GM12878 (cell line): ENCODE measurements around the gene NAA38. TPM values are rescaled to one million over a fixed set of nuclear protein-coding genes. Genes with fewer than 3 reads are reported as not detected.

Experiments used
- CEBPB ChIP-seq, 2 experiments: fragments of 150-350 bp in 1 of 2; IDR thresholded peaks; 2 replicates each; pipeline ENCODE4 v1.6.1; 2012 to 2014; ENCODE audit warnings: low read depth in 2 of 2, low read length in 2 of 2, borderline replicate concordance in 1 of 2, inconsistent platforms in 1 of 2
- DPF2 ChIP-seq: fragments of 450-650 bp; IDR thresholded peaks from 2 replicates; pipeline ENCODE4 v1.6.1; 2017; ENCODE audit warnings: mild to moderate bottlenecking
- GABPA ChIP-seq: IDR thresholded peaks from 2 replicates; pipeline ENCODE4 v1.6.1; 2014; ENCODE audit warnings: antibody characterized with exemption, low read depth, mild to moderate bottlenecking, inconsistent platforms
- HDAC6 ChIP-seq: fragments of 200-600 bp; sonication (generic); IDR thresholded peaks from one replicate; pipeline ENCODE4 v1.8.0; 2017; ENCODE audit warnings: antibody characterized with exemption; ENCODE audit not compliant: unreplicated experiment
- IKZF1 ChIP-seq: fragments of 450-650 bp; conservative IDR thresholded peaks from 2 replicates; pipeline ENCODE4 v1.6.1; 2017; ENCODE audit warnings: antibody characterized with exemption, mild to moderate bottlenecking
- IRF4 ChIP-seq: IDR thresholded peaks from 2 replicates; pipeline ENCODE4 v1.6.1; 2011; ENCODE audit warnings: low read depth, low read length
- JUNB ChIP-seq: IDR thresholded peaks from 2 replicates; pipeline ENCODE4 v1.6.1; 2016; ENCODE audit warnings: antibody characterized with exemption, mild to moderate bottlenecking
- LARP7 ChIP-seq: fragments of 450-650 bp; IDR thresholded peaks from 2 replicates; pipeline ENCODE4 v1.6.1; 2017; ENCODE audit warnings: mild to moderate bottlenecking
- MEF2B ChIP-seq: fragments of 450-650 bp; IDR thresholded peaks from 2 replicates; pipeline ENCODE4 v1.6.1; 2018; ENCODE audit warnings: mild to moderate bottlenecking, moderate library complexity; ENCODE audit not compliant: partially characterized antibody, poor library complexity, severe bottlenecking
- SP1 ChIP-seq: IDR thresholded peaks from one replicate; pipeline ENCODE4 v1.6.1; 2011; ENCODE audit warnings: low read depth, low read length
- STAT3 ChIP-seq: IDR thresholded peaks from 2 replicates; pipeline ENCODE4 v1.6.1; 2011; ENCODE audit warnings: low read depth, low read length, improper control_type of control experiment
- TBL1XR1 ChIP-seq: IDR thresholded peaks from 2 replicates; pipeline ENCODE4 v1.6.1; 2012; ENCODE audit warnings: low read depth, low read length, improper control_type of control experiment
- YBX1 ChIP-seq: fragments of 450-650 bp; IDR thresholded peaks from 2 replicates; pipeline ENCODE4 v1.6.1; 2016; ENCODE audit warnings: antibody characterized with exemption
- polyA plus RNA-seq, 11 experiments: library from polyadenylated mRNA; depleted of rRNA in 4 of 11; unstranded in 6 of 11; stranded (reverse) in 5 of 11; fragments of >200 nt; fragmentation: Nextera tagmentation in 4 of 11; fragmentation: Illumina TruSeq in 1 of 11; extraction: Ambion mirVana in 4 of 11; extraction: Trizol in 1 of 11; gene quantifications; 1 replicate in 1 of 11; 2 replicates in 10 of 11; pipeline versions ENCODE4 v1.2.1 to v1.2.3, GENCODE V29; 2011 to 2016; ENCODE audit warnings: inconsistent platforms in 2 of 11, missing spikeins in 2 of 11, low read depth in 1 of 11
- total RNA-seq, 4 experiments: library from RNA; depleted of rRNA in 3 of 4; stranded (reverse); fragments of >200 nt in 3 of 4; fragmentation: Illumina TruSeq in 1 of 4; extraction: Trizol in 1 of 4; gene quantifications; 2 replicates each; pipeline versions ENCODE4 v1.2.1 to v1.2.3, GENCODE V29; 2013 to 2021
- TF ChIP-seq, protein P1 (sequence below): IDR thresholded peaks from 2 replicates; pipeline ENCODE4 v1.6.1; 2012; ENCODE audit warnings: improper control_type of control experiment, low read depth, low read length; ENCODE audit not compliant: insufficient replicate concordance

The NAA38 gene
- total and polyA plus RNA-seq, 10 of the 15 experiments (the other 5 are each of a cell fraction or from before 2014, with no cell fraction given), result 31.5 to 337 (median 215) TPM

DNA sequence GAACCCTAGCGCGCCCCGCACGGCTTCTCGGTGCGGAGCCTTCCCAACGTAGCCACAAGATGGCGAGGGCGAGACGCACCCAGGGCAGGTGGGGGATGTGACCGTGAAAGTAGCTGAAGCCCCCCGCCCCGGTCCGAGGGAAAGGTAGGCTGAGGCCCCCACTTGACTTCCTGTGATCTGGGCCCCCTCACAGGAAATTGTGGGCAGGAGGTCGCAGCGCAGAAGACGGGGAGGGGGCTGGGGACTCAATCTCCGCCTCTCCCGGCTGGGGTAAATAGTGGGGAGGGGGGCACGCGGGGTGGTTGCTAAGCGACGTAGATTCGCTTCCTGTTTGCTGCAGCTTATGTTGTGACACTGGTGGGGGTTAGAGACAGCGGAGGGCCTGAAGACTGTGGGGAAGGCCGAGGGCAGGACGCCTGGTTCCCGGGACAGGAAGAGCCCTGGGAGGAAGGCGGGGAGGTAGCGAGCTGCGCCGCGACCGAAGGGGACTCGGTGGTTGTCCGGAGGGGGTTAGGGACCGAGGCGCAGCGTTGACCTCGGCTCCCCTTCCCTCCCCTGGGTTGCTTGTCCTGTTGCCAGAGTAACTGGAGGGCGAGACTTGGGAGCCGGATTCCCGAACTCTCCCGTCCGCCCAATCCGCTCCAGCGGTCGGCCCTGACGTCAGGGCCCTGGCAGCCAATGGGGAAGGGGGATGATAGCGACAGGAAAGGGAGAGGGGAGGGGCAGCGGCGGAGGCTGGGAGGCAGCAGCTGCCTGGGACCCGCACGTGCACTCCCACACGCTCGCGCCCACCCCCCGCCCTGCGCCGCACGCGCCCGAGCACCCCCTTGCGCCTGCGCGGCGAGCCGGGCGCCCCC, 22.2 kb downstream of the NAA38 start (continued):
- no peak for TF ChIP-seq HDAC6
- no peak for TF ChIP-seq DPF2
- TF ChIP-seq IKZF1, result peak; percentile 96
- no peak for TF ChIP-seq IRF4
- 0 out of 2 replicates have a peak, but pooled peaks have one; percentile 53 for TF ChIP-seq LARP7
- no peak for TF ChIP-seq STAT3
- TF ChIP-seq SP1, result peak; percentile 75
- TF ChIP-seq YBX1, result no peak
- TF ChIP-seq MEF2B, result peak; percentile 74
- TF ChIP-seq CEBPB (IDR thresholded peaks at IDR 0.05; ENCODE audit: borderline replicate concordance in 1 of 2, low read depth in 2 of 2, low read length in 2 of 2), result no peak
- TF ChIP-seq JUNB, result no peak
- no peak for TF ChIP-seq GABPA
- 0 out of 2 replicates have a peak, but pooled peaks have one; percentile 35 for TF ChIP-seq TBL1XR1
- TF ChIP-seq, protein P1, sequence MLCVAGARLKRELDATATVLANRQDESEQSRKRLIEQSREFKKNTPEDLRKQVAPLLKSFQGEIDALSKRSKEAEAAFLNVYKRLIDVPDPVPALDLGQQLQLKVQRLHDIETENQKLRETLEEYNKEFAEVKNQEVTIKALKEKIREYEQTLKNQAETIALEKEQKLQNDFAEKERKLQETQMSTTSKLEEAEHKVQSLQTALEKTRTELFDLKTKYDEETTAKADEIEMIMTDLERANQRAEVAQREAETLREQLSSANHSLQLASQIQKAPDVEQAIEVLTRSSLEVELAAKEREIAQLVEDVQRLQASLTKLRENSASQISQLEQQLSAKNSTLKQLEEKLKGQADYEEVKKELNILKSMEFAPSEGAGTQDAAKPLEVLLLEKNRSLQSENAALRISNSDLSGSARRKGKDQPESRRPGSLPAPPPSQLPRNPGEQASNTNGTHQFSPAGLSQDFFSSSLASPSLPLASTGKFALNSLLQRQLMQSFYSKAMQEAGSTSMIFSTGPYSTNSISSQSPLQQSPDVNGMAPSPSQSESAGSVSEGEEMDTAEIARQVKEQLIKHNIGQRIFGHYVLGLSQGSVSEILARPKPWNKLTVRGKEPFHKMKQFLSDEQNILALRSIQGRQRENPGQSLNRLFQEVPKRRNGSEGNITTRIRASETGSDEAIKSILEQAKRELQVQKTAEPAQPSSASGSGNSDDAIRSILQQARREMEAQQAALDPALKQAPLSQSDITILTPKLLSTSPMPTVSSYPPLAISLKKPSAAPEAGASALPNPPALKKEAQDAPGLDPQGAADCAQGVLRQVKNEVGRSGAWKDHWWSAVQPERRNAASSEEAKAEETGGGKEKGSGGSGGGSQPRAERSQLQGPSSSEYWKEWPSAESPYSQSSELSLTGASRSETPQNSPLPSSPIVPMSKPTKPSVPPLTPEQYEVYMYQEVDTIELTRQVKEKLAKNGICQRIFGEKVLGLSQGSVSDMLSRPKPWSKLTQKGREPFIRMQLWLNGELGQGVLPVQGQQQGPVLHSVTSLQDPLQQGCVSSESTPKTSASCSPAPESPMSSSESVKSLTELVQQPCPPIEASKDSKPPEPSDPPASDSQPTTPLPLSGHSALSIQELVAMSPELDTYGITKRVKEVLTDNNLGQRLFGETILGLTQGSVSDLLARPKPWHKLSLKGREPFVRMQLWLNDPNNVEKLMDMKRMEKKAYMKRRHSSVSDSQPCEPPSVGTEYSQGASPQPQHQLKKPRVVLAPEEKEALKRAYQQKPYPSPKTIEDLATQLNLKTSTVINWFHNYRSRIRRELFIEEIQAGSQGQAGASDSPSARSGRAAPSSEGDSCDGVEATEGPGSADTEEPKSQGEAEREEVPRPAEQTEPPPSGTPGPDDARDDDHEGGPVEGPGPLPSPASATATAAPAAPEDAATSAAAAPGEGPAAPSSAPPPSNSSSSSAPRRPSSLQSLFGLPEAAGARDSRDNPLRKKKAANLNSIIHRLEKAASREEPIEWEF, result no peak
